Endothelial cell of umbilical vein (primary cell): ENCODE data around the gene PLPP1. TPM values are rescaled to one million over a fixed set of nuclear protein-coding genes. Genes with fewer than 3 reads are reported as not detected.

Source experiments
- BruUV-seq: library from RNA; stranded (reverse); fragments of 400-500 nt; replicated peaks from 2 replicates; lab custom pipeline; 2021; lab: Mats Ljungman, UMichigan
- CTCF ChIA-PET: fragments of 300-600, 350-600 bp; sonication (Branson Sonifier 250); formaldehyde crosslinking; loops from one replicate; lab custom pipeline; 2021; ENCODE audit warnings: antibody characterized with exemption, inconsistent platforms; lab: Charles Lee
- POLR2A ChIA-PET: fragments of 300-600, 350-600 bp; sonication (Branson Sonifier 250); formaldehyde crosslinking; loops from one replicate; lab custom pipeline; 2021; ENCODE audit warnings: antibody characterized with exemption, inconsistent platforms; lab: Charles Lee
- DNase-seq: peaks from one replicate; pipeline ENCODE4 v3.0.0-alpha.2; 2011; ENCODE audit warnings: low read depth, low spot score
- FAIRE-seq: peaks from 2 replicates; lab custom pipeline; 2011; peaks lifted over from hg19 to GRCh38; lab: Jason Lieb, UNC
- H2AFZ ChIP-seq: 2 replicates; pipeline ENCODE4 v1.6.0; 2012; ENCODE audit warnings: low read depth, low read length, control low read depth, inconsistent platforms
- H3K27ac ChIP-seq: 2 replicates; pipeline ENCODE4 v1.5.1; 2011; ENCODE audit warnings: low read depth, mild to moderate bottlenecking, control low read depth, low read length, moderate library complexity; ENCODE audit not compliant: insufficient read depth
- H3K27me3 ChIP-seq, 2 experiments: 2 replicates each; pipeline versions ENCODE4 v1.6.0 to v1.6.1; 2011; ENCODE audit warnings: low read length in 2 of 2, mixed read lengths in 1 of 2; ENCODE audit not compliant: control insufficient read depth in 2 of 2, insufficient read depth in 2 of 2
- H3K36me3 ChIP-seq, 2 experiments: 2 replicates in 1 of 2; 3 replicates in 1 of 2; pipeline ENCODE4 v1.5.1; 2011; ENCODE audit warnings: low read length in 2 of 2, mild to moderate bottlenecking in 1 of 2, moderate library complexity in 1 of 2; ENCODE audit not compliant: control insufficient read depth in 2 of 2, insufficient read depth in 2 of 2; ENCODE audit errors: extremely low read depth in 1 of 2
- H3K4me1 ChIP-seq: 3 replicates; pipeline ENCODE4 v1.5.1; 2011; ENCODE audit warnings: mild to moderate bottlenecking, low read length; ENCODE audit not compliant: control insufficient read depth, insufficient read depth; ENCODE audit errors: extremely low read depth
- H3K4me2 ChIP-seq: 2 replicates; pipeline ENCODE4 v1.6.1; 2011; ENCODE audit warnings: low read length, control low read depth, mixed read lengths; ENCODE audit not compliant: insufficient read depth
- H3K4me3 ChIP-seq, 3 experiments: fragments of 200-600 bp in 1 of 3; sonication (generic), shearing (Covaris generic) in 1 of 3; replicated peaks in 1 of 3; 2 replicates each; pipeline ENCODE4 v1.5.1; 2011 to 2016; ENCODE audit warnings: control low read depth in 3 of 3, low read length in 3 of 3, mild to moderate bottlenecking in 2 of 3, inconsistent platforms in 1 of 3, low read depth in 1 of 3, moderate library complexity in 1 of 3; ENCODE audit not compliant: insufficient read depth in 1 of 3
- H3K79me2 ChIP-seq: 2 replicates; pipeline ENCODE4 v1.6.0; 2012; ENCODE audit warnings: low read length, inconsistent platforms; ENCODE audit not compliant: control insufficient read depth, insufficient read depth
- H3K9ac ChIP-seq: replicated peaks from 2 replicates; pipeline ENCODE3; 2011; ENCODE audit warnings: low read length, control low read depth; ENCODE audit not compliant: insufficient read depth; ENCODE audit errors: extremely low read depth
- H3K9me1 ChIP-seq: replicated peaks from 3 replicates; pipeline ENCODE4 v1.6.0; 2011; ENCODE audit warnings: mild to moderate bottlenecking, low read length; ENCODE audit not compliant: control insufficient read depth, insufficient read depth; ENCODE audit errors: extremely low read depth
- H3K9me3 ChIP-seq: replicated peaks from 2 replicates; pipeline ENCODE4 v1.5.1; 2012; ENCODE audit warnings: low read length, inconsistent platforms; ENCODE audit not compliant: control insufficient read depth, insufficient read depth
- H4K20me1 ChIP-seq: replicated peaks from 2 replicates; pipeline ENCODE3; 2011; ENCODE audit warnings: mild to moderate bottlenecking, low read length; ENCODE audit not compliant: control insufficient read depth, insufficient read depth; ENCODE audit errors: extremely low read depth
- CTCF ChIP-seq, 2 donors: IDR thresholded peaks; 1 replicate in 1 of 2; 2 replicates in 1 of 2; pipeline ENCODE4 v1.5.1; 2011; ENCODE audit warnings: low read length in 2 of 2, mild to moderate bottlenecking in 2 of 2, moderate library complexity in 2 of 2, control low read depth in 1 of 2, inconsistent platforms in 1 of 2, low read depth in 1 of 2; ENCODE audit not compliant: insufficient read depth in 1 of 2; ENCODE audit errors: extremely low read depth in 1 of 2
- EZH2 ChIP-seq: IDR thresholded peaks from 2 replicates; pipeline ENCODE4 v1.6.1; 2012; ENCODE audit warnings: borderline replicate concordance, low read depth, mild to moderate bottlenecking, moderate library complexity, low read length, inconsistent platforms; ENCODE audit not compliant: severe bottlenecking
- GATA2 ChIP-seq: IDR thresholded peaks from 2 replicates; pipeline ENCODE4 v1.7.0; 2011; ENCODE audit warnings: low read depth, mild to moderate bottlenecking, moderate library complexity, mixed read lengths, low read length; ENCODE audit not compliant: insufficient read length, insufficient read depth
- dilution Hi-C: fragments of 300-500 bp; cut with MboI; formaldehyde crosslinking; loops from one replicate; pipeline ENCODE4 v1.15.0; 2019; ENCODE audit warnings: low sequenced_read_pairs; ENCODE audit not compliant: extremely low pct_ligation_motif_present
- intact Hi-C: fragments of 100-400 bp; cut with micrococcal nuclease; formaldehyde crosslinking; loops from one replicate; pipeline ENCODE4 v1.10.0; 2022
- polyA plus RNA-seq, 4 experiments: library from polyadenylated mRNA; depleted of rRNA in 3 of 4; stranded (reverse) in 3 of 4; unstranded in 1 of 4; fragments of >200 nt; gene quantifications; 2 replicates each; pipeline versions ENCODE4 v1.2.1 to v1.2.3, GENCODE V29; 2011 to 2012; ENCODE audit warnings: missing spikeins in 1 of 4
- total RNA-seq: library from RNA; stranded (reverse); gene quantifications from 2 replicates; pipeline ENCODE4 v1.2.3, GENCODE V29; 2021
- TF ChIP-seq, protein P1 (sequence below): IDR thresholded peaks from 2 replicates; pipeline ENCODE4 v1.6.1; 2011; ENCODE audit not compliant: insufficient read depth, insufficient read length

The PLPP1 gene
- total and polyA plus RNA-seq, 2 donors (not counting 3 experiments of a cell fraction or from before 2014, with no cell fraction given), result 14.3 to 25.9 TPM

DNA sequence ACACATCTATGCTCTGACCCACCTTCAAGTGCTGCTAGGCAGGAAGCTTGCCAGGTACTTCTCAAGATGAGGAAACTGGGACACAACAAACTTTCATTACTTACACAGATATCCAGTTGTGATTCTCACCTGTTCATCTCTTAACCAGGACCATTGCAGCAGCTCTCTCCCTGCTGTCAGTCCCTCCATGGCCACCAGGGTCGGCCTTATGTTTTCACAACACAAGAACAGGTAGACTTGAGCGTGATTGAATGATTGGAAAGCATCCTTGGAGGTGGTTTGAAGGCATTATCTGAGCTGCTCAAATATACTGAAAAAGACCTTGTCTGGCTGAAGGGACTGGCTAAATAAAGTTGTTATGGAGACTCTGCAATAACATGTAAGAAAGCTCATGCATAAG, 132.6 kb downstream of the PLPP1 start:
- Histone ChIP-seq H3K9me1 (no peaks in the 10 kb centered on the region), H3K4me1 (no peaks in the 10 kb centered on the region), H3K4me2 (no peak overlapping the region), H3K9me3 (no peaks in the 10 kb centered on the region), H3K79me2 (no peaks in the 10 kb centered on the region), H3K4me3 (no peak overlapping the region), H3K27ac (no peak overlapping the region), H2AFZ (no peak overlapping the region), H3K9ac (no peak overlapping the region), H3K36me3 (peaks cover 4 to 15% of the 10 kb centered on the region in 2 experiments), H3K27me3 (no peaks in the 10 kb centered on the region), H4K20me1 (no peaks in the 10 kb centered on the region)
- TF ChIP-seq EZH2 (no peak), GATA2 (no peak), CTCF (IDR thresholded peaks at IDR 0.05; ENCODE audit: extremely low read depth in 1 of 2, insufficient read depth in 1 of 2, low read depth in 1 of 2, low read length in 2 of 2) (peak in 1 of 2 donors; percentile 20)
- TF ChIP-seq, protein P1, sequence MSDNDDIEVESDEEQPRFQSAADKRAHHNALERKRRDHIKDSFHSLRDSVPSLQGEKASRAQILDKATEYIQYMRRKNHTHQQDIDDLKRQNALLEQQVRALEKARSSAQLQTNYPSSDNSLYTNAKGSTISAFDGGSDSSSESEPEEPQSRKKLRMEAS, result no peak
- DNase-seq (no peak), FAIRE-seq (no peak)
- CTCF ChIA-PET, result interaction anchor here (0.6 to 1.6 kb wide), 11 partner anchors 8 to 290 kb away, joined by 3 to 11 read pairs (median 3); no protein-coding TSS in a partner anchor
- dilution Hi-C loops (no loop called here), intact Hi-C loops (no loop called here)
- POLR2A ChIA-PET, result interaction anchor here (0.6 kb wide), 1 partner anchor 36 kb away, joined by 4 read pairs; no protein-coding TSS in a partner anchor
- BruUV-seq, result no TSS peak
